Endothelial cell of umbilical vein (primary cell): Measurements from ENCODE around the gene KCNIP1.

ENCODE experiments used
- EZH2 ChIP-seq: IDR thresholded peaks from 2 replicates; pipeline ENCODE4 v1.6.1; 2012; ENCODE audit warnings: borderline replicate concordance, low read depth, mild to moderate bottlenecking, moderate library complexity, low read length, inconsistent platforms; ENCODE audit not compliant: severe bottlenecking
- FOS ChIP-seq: IDR thresholded peaks from 2 replicates; pipeline ENCODE4 v1.6.1; 2011; ENCODE audit warnings: mild to moderate bottlenecking, low read length, moderate library complexity, borderline replicate concordance; ENCODE audit not compliant: insufficient read depth
- GATA2 ChIP-seq: IDR thresholded peaks from 2 replicates; pipeline ENCODE4 v1.7.0; 2011; ENCODE audit warnings: low read depth, mild to moderate bottlenecking, moderate library complexity, mixed read lengths, low read length; ENCODE audit not compliant: insufficient read length, insufficient read depth
- JUN ChIP-seq: IDR thresholded peaks from 2 replicates; pipeline ENCODE4 v1.6.1; 2011; ENCODE audit warnings: borderline replicate concordance, low read depth; ENCODE audit not compliant: insufficient read length, insufficient read depth
- MYC ChIP-seq: IDR thresholded peaks from one replicate; pipeline ENCODE4 v1.6.1; 2011; ENCODE audit warnings: mild to moderate bottlenecking, low read depth, low read length
- POLR2A ChIP-seq: IDR thresholded peaks from 2 replicates; pipeline ENCODE4 v1.6.1; 2012; ENCODE audit warnings: low read depth, mild to moderate bottlenecking, control low read depth, low read length
- POLR2AphosphoS5 ChIP-seq: IDR thresholded peaks from 2 replicates; pipeline ENCODE4 v1.6.1; 2012; ENCODE audit warnings: low read depth, mild to moderate bottlenecking, control low read depth, low read length, moderate library complexity; ENCODE audit not compliant: insufficient read depth
- TF ChIP-seq, protein P1 (sequence below), 2 donors: IDR thresholded peaks; 1 replicate in 1 of 2; 2 replicates in 1 of 2; pipeline ENCODE4 v1.5.1; 2011; ENCODE audit warnings: low read length in 2 of 2, mild to moderate bottlenecking in 2 of 2, moderate library complexity in 2 of 2, control low read depth in 1 of 2, inconsistent platforms in 1 of 2, low read depth in 1 of 2; ENCODE audit not compliant: insufficient read depth in 1 of 2; ENCODE audit errors: extremely low read depth in 1 of 2
- TF ChIP-seq, protein P2 (sequence below): IDR thresholded peaks from 2 replicates; pipeline ENCODE4 v1.6.1; 2011; ENCODE audit not compliant: insufficient read depth, insufficient read length

DNA sequence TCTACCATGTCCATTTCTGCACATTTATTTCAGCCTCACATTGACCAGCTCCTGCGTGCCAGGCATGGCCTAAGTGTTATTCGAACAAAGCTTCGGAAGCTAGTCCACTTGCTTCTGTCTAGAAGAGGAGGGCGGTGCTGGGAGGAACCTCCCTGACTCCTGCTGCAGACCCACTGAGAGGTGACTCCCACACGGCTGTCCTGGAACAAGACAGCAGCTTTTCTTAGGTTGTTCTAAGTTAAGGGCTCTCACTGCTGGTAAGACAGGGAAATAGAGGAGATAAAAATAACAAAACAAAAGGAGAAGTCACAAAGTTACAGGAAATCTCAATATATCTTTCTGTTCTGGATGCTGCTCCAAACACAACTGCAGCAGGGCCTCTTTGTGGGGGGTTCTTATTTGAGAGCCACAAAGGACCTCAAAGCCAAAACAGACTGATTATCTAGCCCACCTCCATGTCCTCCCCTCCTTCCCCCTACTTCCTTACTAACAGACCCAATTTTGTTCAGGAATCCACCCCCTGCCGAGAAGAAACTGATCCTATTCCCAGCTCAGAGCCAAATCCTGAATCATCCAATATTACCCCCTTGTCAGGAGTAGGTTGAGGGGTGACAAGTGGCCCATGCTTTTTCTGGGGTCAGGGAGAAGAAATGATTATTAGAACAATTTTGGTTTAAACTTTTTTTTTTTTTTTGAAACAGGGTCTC lies 28.4 kb upstream of the KCNIP1 start:
- TF ChIP-seq, protein P1, sequence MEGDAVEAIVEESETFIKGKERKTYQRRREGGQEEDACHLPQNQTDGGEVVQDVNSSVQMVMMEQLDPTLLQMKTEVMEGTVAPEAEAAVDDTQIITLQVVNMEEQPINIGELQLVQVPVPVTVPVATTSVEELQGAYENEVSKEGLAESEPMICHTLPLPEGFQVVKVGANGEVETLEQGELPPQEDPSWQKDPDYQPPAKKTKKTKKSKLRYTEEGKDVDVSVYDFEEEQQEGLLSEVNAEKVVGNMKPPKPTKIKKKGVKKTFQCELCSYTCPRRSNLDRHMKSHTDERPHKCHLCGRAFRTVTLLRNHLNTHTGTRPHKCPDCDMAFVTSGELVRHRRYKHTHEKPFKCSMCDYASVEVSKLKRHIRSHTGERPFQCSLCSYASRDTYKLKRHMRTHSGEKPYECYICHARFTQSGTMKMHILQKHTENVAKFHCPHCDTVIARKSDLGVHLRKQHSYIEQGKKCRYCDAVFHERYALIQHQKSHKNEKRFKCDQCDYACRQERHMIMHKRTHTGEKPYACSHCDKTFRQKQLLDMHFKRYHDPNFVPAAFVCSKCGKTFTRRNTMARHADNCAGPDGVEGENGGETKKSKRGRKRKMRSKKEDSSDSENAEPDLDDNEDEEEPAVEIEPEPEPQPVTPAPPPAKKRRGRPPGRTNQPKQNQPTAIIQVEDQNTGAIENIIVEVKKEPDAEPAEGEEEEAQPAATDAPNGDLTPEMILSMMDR (IDR thresholded peaks at IDR 0.05; ENCODE audit: extremely low read depth in 1 of 2, insufficient read depth in 1 of 2, low read depth in 1 of 2, low read length in 2 of 2): no peak
- TF ChIP-seq EZH2 (no peak), GATA2 (no peak), MYC (no peak), JUN (no peak), POLR2A (no peak), POLR2AphosphoS5 (no peak), FOS (no peak)
- TF ChIP-seq, protein P2, sequence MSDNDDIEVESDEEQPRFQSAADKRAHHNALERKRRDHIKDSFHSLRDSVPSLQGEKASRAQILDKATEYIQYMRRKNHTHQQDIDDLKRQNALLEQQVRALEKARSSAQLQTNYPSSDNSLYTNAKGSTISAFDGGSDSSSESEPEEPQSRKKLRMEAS: no peak
